ENCODE data around the gene BCAS1.
"Not testable (repeated sequence)": the region's sequence is repeated elsewhere in the genome, so short reads cannot be mapped to it uniquely, and the experiment has no call there.

BCAS1 gene

DNA sequence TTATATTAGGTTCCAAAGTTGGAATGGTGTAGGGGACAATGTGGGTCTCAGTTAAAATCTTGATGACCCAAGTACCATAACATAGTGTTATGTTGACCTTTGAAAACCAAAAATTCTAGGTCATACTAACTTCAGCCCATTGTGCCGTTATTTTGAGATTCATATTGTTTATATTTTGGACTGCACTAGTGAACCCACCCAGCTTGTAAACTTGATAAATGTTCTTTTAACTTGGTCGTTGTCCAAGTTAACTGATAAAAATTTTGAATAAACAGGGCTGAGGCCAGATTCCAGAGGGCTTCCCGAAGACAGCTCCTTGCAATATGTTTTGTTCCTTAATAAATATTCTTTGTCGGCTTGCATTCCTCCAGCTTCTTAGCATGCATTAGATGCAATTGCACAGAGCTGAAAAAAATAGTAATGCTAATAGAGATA lies 90.3 kb downstream of the BCAS1 start:
- H3K4ac ChIP-seq (ENCODE audit: low read depth, low read length) = no peak overlapping the region
- no peak overlapping the region for H3K27ac ChIP-seq (ENCODE audit: low read depth, low read length)
- H2BK5ac ChIP-seq (ENCODE audit: low read length) = no peak overlapping the region
- H3K27me3 ChIP-seq (ENCODE audit: insufficient read depth, low read length, poor library complexity) = no peaks in the 10 kb centered on the region
- H4K5ac ChIP-seq (ENCODE audit: low read length) = no peak overlapping the region
- no peak overlapping the region for H3K9ac ChIP-seq (ENCODE audit: low read length)
- no peak overlapping the region for H2BK15ac ChIP-seq (replicated peaks; ENCODE audit: low read depth)
- no peak overlapping the region for H3K18ac ChIP-seq (ENCODE audit: low read length)
- H4K8ac ChIP-seq (ENCODE audit: low read depth, low read length) = no peak overlapping the region
- H3K36me3 ChIP-seq (ENCODE audit: control insufficient read depth, insufficient read depth, low read length) = no peaks in the 10 kb centered on the region
- no peak overlapping the region for H2BK120ac ChIP-seq (ENCODE audit: low read depth, low read length)
- H3K23ac ChIP-seq (ENCODE audit: low read length) = no peak overlapping the region
- H3K56ac ChIP-seq (ENCODE audit: low read length) = no peak overlapping the region
- no CpG with 5 or more reads among the region's 4 CpGs for WGBS (ENCODE audit: extremely low coverage, insufficient coverage, low lambda C conversion rate)
- no peak overlapping the region for H2AK5ac ChIP-seq (ENCODE audit: low read length)
- H3K4me2 ChIP-seq (ENCODE audit: low read length) = no peak overlapping the region
- no peaks in the 10 kb centered on the region for H3K79me1 ChIP-seq (ENCODE audit: low read length)
- H3K4me3 ChIP-seq (ENCODE audit: low read length) = no peak overlapping the region
- H3K79me2 ChIP-seq (ENCODE audit: control insufficient read depth, insufficient read depth, low read length) = no peaks in the 10 kb centered on the region
- DNase-seq = no peak
- no peaks in the 10 kb centered on the region for H3K4me1 ChIP-seq (ENCODE audit: control insufficient read depth, low read depth, low read length)

DNA sequence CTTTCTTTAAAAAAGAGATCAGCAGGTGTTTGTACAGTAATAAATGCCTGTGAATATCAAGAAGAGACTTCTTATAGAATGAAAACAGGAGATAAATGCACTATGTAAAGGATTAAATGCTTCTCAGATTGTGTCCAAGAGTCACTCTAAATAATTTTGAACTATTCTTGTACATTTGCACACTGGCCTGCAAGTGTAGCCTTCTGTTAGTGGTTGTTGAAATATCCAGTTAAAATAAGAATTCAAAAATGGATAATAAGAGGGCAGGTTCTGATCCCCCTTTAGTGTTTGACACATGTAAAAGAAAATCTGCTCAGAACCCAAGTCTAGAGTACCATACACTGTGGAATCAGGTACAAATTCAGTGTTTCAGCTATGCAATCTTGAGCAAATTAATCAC lies 91.9 kb downstream of the BCAS1 start:
- Histone ChIP-seq H3K79me2 (ENCODE audit: control insufficient read depth, insufficient read depth, low read length) (no peaks in the 10 kb centered on the region), H2BK15ac (replicated peaks; ENCODE audit: low read depth) (no peak overlapping the region), H3K4me2 (ENCODE audit: low read length) (no peak overlapping the region), H3K56ac (ENCODE audit: low read length) (no peak overlapping the region), H3K18ac (ENCODE audit: low read length) (no peak overlapping the region), H3K36me3 (ENCODE audit: control insufficient read depth, insufficient read depth, low read length) (no peaks in the 10 kb centered on the region), H4K8ac (ENCODE audit: low read depth, low read length) (no peak overlapping the region), H3K4me1 (ENCODE audit: control insufficient read depth, low read depth, low read length) (no peaks in the 10 kb centered on the region), H3K4ac (ENCODE audit: low read depth, low read length) (no peak overlapping the region), H3K79me1 (ENCODE audit: low read length) (no peaks in the 10 kb centered on the region), H3K27me3 (ENCODE audit: insufficient read depth, low read length, poor library complexity) (no peaks in the 10 kb centered on the region), H3K9ac (ENCODE audit: low read length) (no peak overlapping the region), H3K4me3 (ENCODE audit: low read length) (no peak overlapping the region), H2AK5ac (ENCODE audit: low read length) (no peak overlapping the region), H2BK5ac (ENCODE audit: low read length) (no peak overlapping the region), H3K27ac (ENCODE audit: low read depth, low read length) (no peak overlapping the region), H4K5ac (ENCODE audit: low read length) (no peak overlapping the region), H3K23ac (ENCODE audit: low read length) (no peak overlapping the region), H2BK120ac (ENCODE audit: low read depth, low read length) (no peak overlapping the region)
- no peak for DNase-seq

- Histone ChIP-seq H2AK5ac (ENCODE audit: low read length) (no peak overlapping the region), H4K5ac (ENCODE audit: low read length) (no peak overlapping the region), H3K79me1 (ENCODE audit: low read length) (no peaks in the 10 kb centered on the region), H3K9ac (ENCODE audit: low read length) (no peak overlapping the region), H3K23ac (ENCODE audit: low read length) (no peak overlapping the region), H3K4me3 (ENCODE audit: low read length) (no peak overlapping the region), H3K79me2 (ENCODE audit: control insufficient read depth, insufficient read depth, low read length) (no peaks in the 10 kb centered on the region), H2BK15ac (replicated peaks; ENCODE audit: low read depth) (no peak overlapping the region), H3K4ac (ENCODE audit: low read depth, low read length) (no peak overlapping the region), H3K18ac (ENCODE audit: low read length) (no peak overlapping the region), H3K56ac (ENCODE audit: low read length) (no peak overlapping the region), H3K4me1 (ENCODE audit: control insufficient read depth, low read depth, low read length) (no peaks in the 10 kb centered on the region), H3K36me3 (ENCODE audit: control insufficient read depth, insufficient read depth, low read length) (no peaks in the 10 kb centered on the region), H3K27me3 (ENCODE audit: insufficient read depth, low read length, poor library complexity) (no peaks in the 10 kb centered on the region), H2BK120ac (ENCODE audit: low read depth, low read length) (no peak overlapping the region), H4K8ac (ENCODE audit: low read depth, low read length) (no peak overlapping the region), H3K27ac (ENCODE audit: low read depth, low read length) (no peak overlapping the region), H3K4me2 (ENCODE audit: low read length) (no peak overlapping the region), H2BK5ac (ENCODE audit: low read length) (no peak overlapping the region)
- WGBS (ENCODE audit: extremely low coverage, insufficient coverage, low lambda C conversion rate) = no CpG with 5 or more reads among the region's 1 CpG
- DNase-seq = no peak
Observed at GRCh38 chr20:53977391-53977790, 93.0 kb downstream of the BCAS1 start.

DNA sequence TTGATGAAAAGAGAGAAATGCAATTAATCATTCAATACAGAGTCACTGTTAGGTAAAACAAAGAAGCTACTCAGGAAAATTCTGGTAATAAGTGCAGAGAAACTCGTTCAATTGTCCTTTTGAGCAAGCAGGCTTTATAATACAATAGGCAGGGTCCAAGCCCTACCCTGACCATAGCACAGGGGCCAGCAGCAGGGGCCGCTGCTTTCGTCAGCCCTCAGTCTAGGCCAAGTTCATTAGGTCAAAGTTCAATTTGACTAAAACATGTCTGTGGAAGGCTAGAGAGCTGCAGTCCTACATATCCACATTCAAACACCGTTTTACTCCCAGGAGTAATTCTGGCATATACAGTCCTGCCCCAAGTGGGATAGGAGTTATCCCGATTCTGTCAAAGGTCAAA lies 94.6 kb downstream of the BCAS1 start:
- H4K8ac ChIP-seq (ENCODE audit: low read depth, low read length) = no peak overlapping the region
- H3K18ac ChIP-seq (ENCODE audit: low read length) = no peak overlapping the region
- whole genome bisulfite sequencing (ENCODE audit: extremely low coverage, insufficient coverage, low lambda C conversion rate) = no CpG with 5 or more reads among the region's 5 CpGs
- no peak for DNase-seq
- H2BK15ac ChIP-seq (replicated peaks; ENCODE audit: low read depth) = no peak overlapping the region
- no peak overlapping the region for H3K27ac ChIP-seq (ENCODE audit: low read depth, low read length)
- no peaks in the 10 kb centered on the region for H3K4me1 ChIP-seq (ENCODE audit: control insufficient read depth, low read depth, low read length)
- no peak overlapping the region for H4K5ac ChIP-seq (ENCODE audit: low read length)
- H3K79me1 ChIP-seq (ENCODE audit: low read length) = no peaks in the 10 kb centered on the region
- H3K36me3 ChIP-seq (ENCODE audit: control insufficient read depth, insufficient read depth, low read length) = no peaks in the 10 kb centered on the region
- no peak overlapping the region for H3K4ac ChIP-seq (ENCODE audit: low read depth, low read length)
- H2BK120ac ChIP-seq (ENCODE audit: low read depth, low read length) = no peak overlapping the region
- no peak overlapping the region for H3K4me3 ChIP-seq (ENCODE audit: low read length)
- H2AK5ac ChIP-seq (ENCODE audit: low read length) = no peak overlapping the region
- H2BK5ac ChIP-seq (ENCODE audit: low read length) = no peak overlapping the region
- no peak overlapping the region for H3K23ac ChIP-seq (ENCODE audit: low read length)
- H3K56ac ChIP-seq (ENCODE audit: low read length) = no peak overlapping the region
- no peaks in the 10 kb centered on the region for H3K79me2 ChIP-seq (ENCODE audit: control insufficient read depth, insufficient read depth, low read length)
- no peak overlapping the region for H3K4me2 ChIP-seq (ENCODE audit: low read length)
- H3K9ac ChIP-seq (ENCODE audit: low read length) = no peak overlapping the region
- H3K27me3 ChIP-seq (ENCODE audit: insufficient read depth, low read length, poor library complexity) = no peaks in the 10 kb centered on the region

DNA sequence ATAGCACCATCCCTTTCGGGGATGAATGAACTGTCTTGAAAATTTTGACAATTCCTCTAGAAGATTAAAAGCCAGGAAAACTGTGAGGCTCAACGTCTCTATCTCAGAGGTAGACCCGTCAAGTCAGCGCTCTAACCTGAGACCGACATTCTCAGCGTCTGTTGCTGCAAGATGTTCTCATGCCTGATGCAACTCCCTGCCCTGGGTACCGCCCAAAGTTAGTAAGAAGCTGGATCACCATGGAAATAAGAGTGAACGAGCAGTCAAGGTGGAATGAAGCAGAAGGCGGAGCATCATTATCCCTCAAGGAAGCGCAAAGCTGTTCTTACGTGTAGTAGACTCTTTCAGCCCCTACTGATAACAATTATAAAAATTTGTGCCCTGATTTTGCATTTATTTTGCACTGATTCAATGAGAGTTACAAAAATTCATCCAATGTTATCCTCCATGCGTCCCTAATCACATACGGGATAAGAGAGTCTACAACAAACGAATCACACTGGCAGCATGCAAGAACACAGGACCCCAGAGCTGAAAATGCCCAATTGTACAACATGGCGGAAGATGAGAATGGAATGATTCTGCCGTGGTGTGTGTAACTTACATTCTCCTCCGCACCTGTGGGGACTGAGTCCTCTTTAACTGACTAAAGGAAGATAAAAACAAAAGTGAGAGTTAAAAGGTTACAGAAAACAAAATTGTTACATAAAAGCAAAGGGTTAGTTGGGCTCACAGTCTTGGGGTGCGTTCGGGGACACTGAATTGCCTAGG lies 95.4 kb downstream of the BCAS1 start:
- H2BK15ac ChIP-seq (replicated peaks; ENCODE audit: low read depth) = no peak overlapping the region
- H4K5ac ChIP-seq (ENCODE audit: low read length) = no peak overlapping the region
- no peak overlapping the region for H3K4ac ChIP-seq (ENCODE audit: low read depth, low read length)
- H3K4me2 ChIP-seq (ENCODE audit: low read length) = no peak overlapping the region
- WGBS (ENCODE audit: extremely low coverage, insufficient coverage, low lambda C conversion rate) = no CpG with 5 or more reads among the region's 19 CpGs
- H3K9ac ChIP-seq (ENCODE audit: low read length) = no peak overlapping the region
- no peaks in the 10 kb centered on the region for H3K27me3 ChIP-seq (ENCODE audit: insufficient read depth, low read length, poor library complexity)
- no peak overlapping the region for H2BK120ac ChIP-seq (ENCODE audit: low read depth, low read length)
- no peak overlapping the region for H3K27ac ChIP-seq (ENCODE audit: low read depth, low read length)
- H4K8ac ChIP-seq (ENCODE audit: low read depth, low read length) = no peak overlapping the region
- H3K4me1 ChIP-seq (ENCODE audit: control insufficient read depth, low read depth, low read length) = no peaks in the 10 kb centered on the region
- DNase-seq = peak; percentile 11
- no peaks in the 10 kb centered on the region for H3K79me2 ChIP-seq (ENCODE audit: control insufficient read depth, insufficient read depth, low read length)
- no peak overlapping the region for H3K56ac ChIP-seq (ENCODE audit: low read length)
- H3K18ac ChIP-seq (ENCODE audit: low read length) = no peak overlapping the region
- H3K4me3 ChIP-seq (ENCODE audit: low read length) = no peak overlapping the region
- H2BK5ac ChIP-seq (ENCODE audit: low read length) = no peak overlapping the region
- H3K79me1 ChIP-seq (ENCODE audit: low read length) = no peaks in the 10 kb centered on the region
- H3K36me3 ChIP-seq (ENCODE audit: control insufficient read depth, insufficient read depth, low read length) = no peaks in the 10 kb centered on the region
- H2AK5ac ChIP-seq (ENCODE audit: low read length) = no peak overlapping the region
- no peak overlapping the region for H3K23ac ChIP-seq (ENCODE audit: low read length)

GRCh38 chr20:53973882-53974281 lies 96.5 kb downstream of the BCAS1 start:
- not testable (repeated sequence) for H3K9ac ChIP-seq (ENCODE audit: low read length); H3K79me1 ChIP-seq (ENCODE audit: low read length); H2BK5ac ChIP-seq (ENCODE audit: low read length); H3K79me2 ChIP-seq (ENCODE audit: control insufficient read depth, insufficient read depth, low read length); H3K4me1 ChIP-seq (ENCODE audit: control insufficient read depth, low read depth, low read length); DNase-seq; H3K23ac ChIP-seq (ENCODE audit: low read length); H4K8ac ChIP-seq (ENCODE audit: low read depth, low read length); H3K4ac ChIP-seq (ENCODE audit: low read depth, low read length); H2AK5ac ChIP-seq (ENCODE audit: low read length); H2BK120ac ChIP-seq (ENCODE audit: low read depth, low read length); H3K4me2 ChIP-seq (ENCODE audit: low read length); H3K27me3 ChIP-seq (ENCODE audit: insufficient read depth, low read length, poor library complexity); H3K27ac ChIP-seq (ENCODE audit: low read depth, low read length); H3K36me3 ChIP-seq (ENCODE audit: control insufficient read depth, insufficient read depth, low read length); H3K56ac ChIP-seq (ENCODE audit: low read length); H4K5ac ChIP-seq (ENCODE audit: low read length); H3K18ac ChIP-seq (ENCODE audit: low read length); H3K4me3 ChIP-seq (ENCODE audit: low read length); H2BK15ac ChIP-seq (replicated peaks; ENCODE audit: low read depth)
- WGBS (ENCODE audit: extremely low coverage, insufficient coverage, low lambda C conversion rate) = no CpG with 5 or more reads among the region's 5 CpGs
